ENCODE data around the gene TCEA2. TPM values are rescaled to one million over a fixed set of nuclear protein-coding genes. Genes with fewer than 3 reads are reported as not detected.

TCEA2 gene
- total and polyA plus RNA-seq, 2 of the 13 experiments (the other 11 are each of a cell fraction or from before 2014, with no cell fraction given): 28.1 to 33.7 TPM

GRCh38 chr20:64035933-64036345, 27.1 kb upstream of the TCEA2 start, which contains the start of gene C20orf204 (continued):
- no peak for TF ChIP-seq USF2 (IDR thresholded peaks at IDR 0.05; ENCODE audit: low read depth, low read length)
- no peak for TF ChIP-seq USF2 (CRISPR knock-in tag; IDR thresholded peaks at IDR 0.05; ENCODE audit: borderline replicate concordance)
- TF ChIP-seq LRRFIP1 (CRISPR knock-in tag; conservative IDR thresholded peaks at IDR 0.05): no peak
- TF ChIP-seq EEA1 (CRISPR knock-in tag; IDR thresholded peaks at IDR 0.05; ENCODE audit: borderline replicate concordance): 0 out of 2 replicates have a peak, but pooled peaks have one; percentile 54
- TF ChIP-seq HNF4G (IDR thresholded peaks at IDR 0.05; ENCODE audit: borderline replicate concordance, low read depth, low read length): no peak
- peak; percentile 82 for TF ChIP-seq HNF4G (CRISPR knock-in tag; IDR thresholded peaks at IDR 0.05; ENCODE audit: borderline replicate concordance, low read depth)
- TF ChIP-seq ZZZ3 (CRISPR knock-in tag; IDR thresholded peaks at IDR 0.05; ENCODE audit: borderline replicate concordance): no peak
- peak; percentile 93 for TF ChIP-seq RBFOX2 (IDR thresholded peaks at IDR 0.05; ENCODE audit: low read depth, low read length)
- TF ChIP-seq TARDBP (CRISPR knock-in tag; IDR thresholded peaks at IDR 0.05): no peak; the same call in 1 of the 2 replicates
- TF ChIP-seq ZNF574 (CRISPR knock-in tag; IDR thresholded peaks at IDR 0.05): peak; percentile 85
- TF ChIP-seq ZBTB8A (CRISPR knock-in tag; IDR thresholded peaks at IDR 0.05; ENCODE audit: borderline replicate concordance, low read depth): no peak
- peak; percentile 96 for TF ChIP-seq ZNF687 (CRISPR knock-in tag; IDR thresholded peaks at IDR 0.05)
- TF ChIP-seq NR3C1 (CRISPR knock-in tag; IDR thresholded peaks at IDR 0.05): no peak
- peak; percentile 93 for TF ChIP-seq EED (CRISPR knock-in tag; IDR thresholded peaks at IDR 0.05)
- no peak for TF ChIP-seq NFE2L2 (IDR thresholded peaks at IDR 0.05; ENCODE audit: low read length)
- 0 out of 2 replicates have a peak, but pooled peaks have one; percentile 37 for TF ChIP-seq NFYB (CRISPR knock-in tag; IDR thresholded peaks at IDR 0.05)
- TF ChIP-seq ZNF709 (CRISPR knock-in tag; IDR thresholded peaks at IDR 0.05): no peak
- no peak for TF ChIP-seq ZNF33A (CRISPR knock-in tag; IDR thresholded peaks at IDR 0.05; ENCODE audit: borderline replicate concordance)
- peak; percentile 97 for TF ChIP-seq FOXC1 (CRISPR knock-in tag; IDR thresholded peaks at IDR 0.05; ENCODE audit: borderline replicate concordance)
